ACHN (cell line): ENCODE results near the gene CHGA.

Source experiments
- DNase-seq: peaks from one replicate; pipeline ENCODE4 v3.0.0-alpha.2; 2015
- in situ Hi-C: cut with HindIII; loops from 2 replicates; pipeline ENCODE4 v1.10.0; 2017; ENCODE audit warnings: low sequenced_read_pairs, low pct_ligation_motif_present, low pct_unique_long_range_greater_than_20kb

Gene CHGA

DNA sequence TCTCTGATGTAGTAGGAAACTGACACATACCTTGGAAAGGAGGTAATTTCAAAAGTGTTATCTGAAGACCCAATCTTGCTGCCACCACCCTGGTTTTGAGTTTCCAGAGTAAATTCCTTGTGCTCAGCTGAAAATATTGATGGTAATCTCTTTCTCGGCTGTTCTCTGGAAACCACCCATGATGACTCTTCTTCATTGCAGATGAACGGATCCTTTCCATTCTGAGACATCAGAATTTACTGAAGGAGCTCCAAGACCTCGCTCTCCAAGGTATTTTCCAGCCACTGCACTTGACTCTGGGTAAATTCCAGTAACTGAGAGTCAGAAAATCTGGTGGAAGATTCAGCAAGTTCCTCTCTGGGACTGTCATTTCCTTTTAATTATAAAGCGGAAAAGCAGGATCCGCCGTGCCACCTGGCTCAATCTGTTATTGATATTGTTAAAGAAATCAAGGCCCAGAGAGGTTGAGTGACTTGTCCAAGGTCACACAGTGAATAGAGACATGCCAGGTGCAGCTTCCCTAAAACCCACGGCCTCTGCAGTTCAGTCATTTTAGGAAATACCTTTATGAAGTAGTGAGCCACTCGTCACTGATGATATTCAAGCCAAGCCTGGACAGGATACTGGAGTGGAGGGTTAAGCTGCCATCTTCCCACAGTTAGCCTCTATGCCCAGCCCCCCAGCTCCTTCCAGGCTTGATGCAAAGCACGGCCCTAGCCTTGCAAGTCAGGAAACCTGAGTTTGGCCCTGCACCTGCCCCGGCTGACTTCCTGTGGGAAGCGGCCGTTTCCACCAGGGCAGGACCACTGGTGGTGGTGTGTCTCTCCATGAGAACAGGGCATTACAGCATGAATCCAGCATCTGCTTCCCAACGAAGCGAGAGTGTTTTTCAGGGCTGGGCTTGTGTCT is 4.7 kb downstream of the CHGA start:
- in situ Hi-C loops: loop anchor here (25.0 kb wide), 1 partner anchor 210 kb away; no protein-coding TSS in a partner anchor
- DNase-seq: no peak

DNA sequence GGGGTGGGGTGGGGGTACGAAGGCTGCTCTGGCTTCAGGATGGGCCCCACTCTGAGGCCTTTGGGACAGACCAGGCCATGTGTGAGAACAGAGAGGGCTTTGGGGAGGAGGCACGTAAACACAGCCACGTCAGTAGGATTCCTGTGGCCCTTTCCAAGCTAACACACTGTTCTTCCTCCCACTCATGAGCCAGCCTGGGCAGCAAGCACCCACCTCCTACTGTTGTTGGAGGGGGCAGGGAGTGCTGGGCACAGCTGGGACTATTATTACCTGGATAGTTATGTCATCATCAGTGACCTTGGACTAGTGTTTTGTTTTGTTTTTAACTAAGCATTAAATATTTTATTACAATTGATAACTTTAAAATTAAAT is 5.3 kb downstream of the CHGA start:
- in situ Hi-C loops: loop anchor here (25.0 kb wide), 1 partner anchor 209 kb away; no protein-coding TSS in a partner anchor
- no peak for DNase-seq

DNA sequence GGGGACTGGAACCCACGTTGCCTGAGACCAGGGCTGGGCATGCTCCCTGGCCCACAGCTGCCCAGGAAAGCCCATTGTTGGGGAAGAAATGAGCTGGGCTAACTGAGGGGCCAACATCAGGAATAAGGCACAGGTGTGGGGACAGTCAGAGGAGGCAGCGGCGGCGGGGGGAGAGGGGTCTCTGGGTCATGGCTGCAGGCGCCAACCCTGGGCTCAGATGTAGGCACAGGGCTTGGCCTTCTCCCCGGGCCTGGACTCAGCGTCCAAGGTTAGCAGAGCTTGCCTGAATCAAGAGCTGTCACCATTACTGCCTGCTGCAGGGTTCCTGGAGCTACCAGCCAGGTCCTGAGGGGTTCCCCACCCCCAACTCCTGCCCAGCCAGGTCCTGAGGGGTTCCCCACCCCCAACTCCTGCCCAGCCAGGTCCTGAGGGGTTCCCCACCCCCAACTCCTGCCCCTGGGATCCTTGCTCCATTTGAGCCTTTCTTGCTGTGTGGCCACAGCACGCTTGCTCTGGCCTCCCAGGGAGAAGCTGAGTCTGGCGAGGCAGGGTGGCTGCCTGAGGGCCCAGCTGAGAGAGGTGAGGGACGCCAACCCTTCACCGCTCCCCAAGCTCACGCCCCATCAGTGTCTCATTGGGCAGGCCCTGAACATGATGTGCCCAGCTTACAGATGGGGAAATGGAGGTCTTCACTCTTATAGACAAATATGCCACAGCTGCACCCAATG is 6.2 kb downstream of the CHGA start:
- DNase-seq: no peak
- in situ Hi-C loops: loop anchor here (25.0 kb wide), 1 partner anchor 208 kb away; no protein-coding TSS in a partner anchor

GRCh38 chr14:92929689-92930608 is 7.0 kb downstream of the CHGA start:
- in situ Hi-C loops: loop anchor here (25.0 kb wide), 1 partner anchor 207 kb away; no protein-coding TSS in a partner anchor

DNA sequence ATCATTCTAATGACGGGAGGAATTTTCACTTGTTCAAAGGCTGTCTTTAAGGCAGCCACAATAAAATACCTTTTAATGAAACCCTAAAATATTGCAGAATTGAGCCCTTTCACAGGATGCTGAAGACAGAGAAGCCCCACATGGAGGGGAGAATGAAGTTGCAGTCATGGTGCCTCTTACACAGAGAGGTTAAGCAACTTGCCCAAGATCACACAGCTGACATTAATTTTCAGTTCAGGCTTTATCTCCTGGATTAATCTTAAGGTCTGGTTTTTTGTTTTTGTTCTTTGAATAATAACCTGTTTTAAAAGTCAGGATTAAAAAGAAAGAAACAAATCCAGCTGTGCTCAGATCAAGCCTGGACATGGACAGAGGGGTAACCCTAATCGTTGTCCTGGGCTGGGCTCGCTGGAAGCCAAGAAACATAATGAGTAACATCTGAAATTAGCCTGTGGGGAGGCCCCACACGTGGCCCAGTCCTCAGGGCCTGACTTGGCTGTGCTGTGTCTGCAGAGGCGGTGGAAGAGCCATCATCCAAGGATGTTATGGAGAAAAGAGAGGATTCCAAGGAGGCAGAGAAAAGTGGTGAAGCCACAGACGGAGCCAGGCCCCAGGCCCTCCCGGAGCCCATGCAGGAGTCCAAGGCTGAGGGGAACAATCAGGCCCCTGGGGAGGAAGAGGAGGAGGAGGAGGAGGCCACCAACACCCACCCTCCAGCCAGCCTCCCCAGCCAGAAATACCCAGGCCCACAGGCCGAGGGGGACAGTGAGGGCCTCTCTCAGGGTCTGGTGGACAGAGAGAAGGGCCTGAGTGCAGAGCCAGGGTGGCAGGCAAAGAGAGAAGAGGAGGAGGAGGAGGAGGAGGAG is 8.0 kb downstream of the CHGA start:
- in situ Hi-C loops: loop anchor here (25.0 kb wide), 1 partner anchor 206 kb away; no protein-coding TSS in a partner anchor
- no peak for DNase-seq

More at GRCh38 chr14:92929689-92930608, 7.0 kb downstream of the CHGA start:
- DNase-seq: no peak

DNA sequence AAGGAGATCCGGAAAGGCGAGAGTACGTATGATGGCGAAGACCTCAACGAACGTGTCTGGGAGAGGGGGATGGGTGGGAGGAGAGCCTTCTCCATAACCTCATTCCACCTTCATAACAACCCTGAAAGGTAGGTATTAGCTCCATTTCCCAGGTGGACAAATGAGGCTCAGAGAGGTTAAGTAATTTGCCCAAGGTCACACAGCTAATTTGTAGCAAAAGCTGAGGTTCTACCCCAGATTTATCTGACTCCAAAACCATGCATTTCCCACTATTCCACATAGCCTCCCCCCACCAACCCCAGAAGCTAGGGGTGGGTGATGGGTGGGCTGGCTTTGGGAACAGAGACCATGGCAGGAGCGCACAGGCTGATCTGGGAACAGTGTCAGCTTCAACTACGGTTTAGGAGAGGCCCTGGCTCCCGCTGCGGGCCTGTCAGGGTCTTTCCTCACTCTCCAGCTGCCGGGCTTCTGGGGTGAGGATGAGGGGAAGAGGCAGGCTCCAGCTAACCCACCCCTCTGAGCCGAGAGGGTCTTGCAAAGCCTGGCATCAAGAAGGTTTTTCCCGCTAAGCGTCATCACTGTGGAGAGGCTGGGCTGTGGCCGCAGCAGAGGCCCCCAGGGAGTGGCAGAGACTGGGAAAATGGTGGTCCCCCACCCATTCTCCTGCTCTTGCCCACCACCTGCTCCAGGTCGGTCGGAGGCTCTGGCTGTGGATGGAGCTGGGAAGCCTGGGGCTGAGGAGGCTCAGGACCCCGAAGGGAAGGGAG is 8.9 kb downstream of the CHGA start:
- no peak for DNase-seq
- in situ Hi-C loops: loop anchor here (25.0 kb wide), 1 partner anchor 205 kb away; no protein-coding TSS in a partner anchor

DNA sequence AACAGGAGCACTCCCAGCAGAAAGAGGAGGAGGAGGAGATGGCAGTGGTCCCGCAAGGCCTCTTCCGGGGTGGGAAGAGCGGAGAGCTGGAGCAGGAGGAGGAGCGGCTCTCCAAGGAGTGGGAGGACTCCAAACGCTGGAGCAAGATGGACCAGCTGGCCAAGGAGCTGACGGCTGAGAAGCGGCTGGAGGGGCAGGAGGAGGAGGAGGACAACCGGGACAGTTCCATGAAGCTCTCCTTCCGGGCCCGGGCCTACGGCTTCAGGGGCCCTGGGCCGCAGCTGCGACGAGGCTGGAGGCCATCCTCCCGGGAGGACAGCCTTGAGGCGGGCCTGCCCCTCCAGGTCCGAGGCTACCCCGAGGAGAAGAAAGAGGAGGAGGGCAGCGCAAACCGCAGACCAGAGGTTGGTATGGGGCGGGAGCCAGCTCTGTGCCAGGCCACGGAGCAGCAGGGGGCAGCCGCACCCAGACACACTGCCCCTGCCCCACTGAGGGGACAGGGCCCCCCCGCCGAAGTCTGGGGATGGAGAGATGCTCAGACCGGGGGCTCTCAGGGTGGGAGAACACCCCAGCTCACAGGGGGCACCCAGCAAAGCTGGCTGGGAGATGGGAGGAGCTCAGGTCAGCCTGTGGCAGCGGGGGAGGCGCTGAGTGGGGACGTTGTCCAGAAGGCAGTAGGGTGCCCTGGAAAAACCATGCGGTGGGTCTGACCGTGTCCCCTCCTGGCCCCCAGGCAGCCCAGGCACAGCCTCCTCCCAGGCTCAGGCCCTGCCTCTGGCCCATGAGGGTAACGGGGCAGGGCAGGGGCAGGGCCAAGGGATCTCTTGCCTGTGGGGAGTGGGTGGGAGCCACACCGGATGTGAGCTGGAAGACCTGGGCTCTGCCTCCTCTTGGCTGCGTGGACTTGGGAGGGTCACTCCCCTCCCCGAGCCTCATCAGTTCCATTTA is 9.8 kb downstream of the CHGA start:
- DNase-seq: no peak
- in situ Hi-C loops: loop anchor here (25.0 kb wide), 1 partner anchor 205 kb away; no protein-coding TSS in a partner anchor

GRCh38 chr14:92933481-92933880 is 10.5 kb downstream of the CHGA start:
- DNase-seq: no peak
- in situ Hi-C loops: loop anchor here (25.0 kb wide), 1 partner anchor 204 kb away; no protein-coding TSS in a partner anchor

- no peak for DNase-seq
- in situ Hi-C loops: loop anchor here (25.0 kb wide), 1 partner anchor 203 kb away; no protein-coding TSS in a partner anchor
These were observed 11.5 kb downstream of the CHGA start for GRCh38 chr14:92934196-92935085.

GRCh38 chr14:92935446-92935845 is 12.5 kb downstream of the CHGA start:
- DNase-seq: no peak
- in situ Hi-C loops: loop anchor here (25.0 kb wide), 1 partner anchor 202 kb away; no protein-coding TSS in a partner anchor

- in situ Hi-C loops: loop anchor here (25.0 kb wide), 1 partner anchor 201 kb away; no protein-coding TSS in a partner anchor
- no peak for DNase-seq
These were observed 13.1 kb downstream of the CHGA start for GRCh38 chr14:92936085-92936484.

- in situ Hi-C loops: loop anchor here (25.0 kb wide), 1 partner anchor 200 kb away; no protein-coding TSS in a partner anchor
- DNase-seq: no peak
These were observed 14.3 kb downstream of the CHGA start for GRCh38 chr14:92937051-92937937.

- in situ Hi-C loops: loop anchor here (25.0 kb wide), 1 partner anchor 199 kb away; no protein-coding TSS in a partner anchor
- no peak for DNase-seq
These were observed 15.4 kb downstream of the CHGA start for GRCh38 chr14:92938235-92938875.
